OCI-LY3 (cell line): Measurements from ENCODE around the gene CCDC183.

Source experiments
- H2AFZ ChIP-seq: fragments of 200-600, 300-600 bp; shearing (Covaris generic); 2 replicates; pipeline ENCODE4 v1.6.0; 2014; ENCODE audit warnings: antibody characterized with exemption, low read depth, low read length
- H3K27ac ChIP-seq: fragments of 200-600, 300-600 bp; sonication (generic); 2 replicates; pipeline ENCODE4 v1.5.1; 2014; ENCODE audit warnings: mild to moderate bottlenecking, low read length, moderate library complexity, mixed read lengths
- H3K27me3 ChIP-seq: fragments of 200-600, 300-600 bp; sonication (generic); 2 replicates; pipeline ENCODE4 v1.6.1; 2014; ENCODE audit warnings: low read depth, low read length, mixed read lengths
- H3K36me3 ChIP-seq: fragments of 200-600, 300-600 bp; sonication (generic); replicated peaks from 2 replicates; pipeline ENCODE3; 2014; ENCODE audit warnings: low read depth, low read length, mixed read lengths
- H3K4me1 ChIP-seq: fragments of 300-600, 200-600 bp; sonication (generic); 2 replicates; pipeline ENCODE4 v1.6.1; 2014; ENCODE audit warnings: low read length, mixed read lengths
- H3K4me2 ChIP-seq: fragments of 200-600, 300-600 bp; sonication (generic); 2 replicates; pipeline ENCODE4 v1.6.1; 2014; ENCODE audit warnings: low read length, mixed read lengths
- H3K4me3 ChIP-seq: fragments of 300-600, 200-600 bp; sonication (generic); 2 replicates; pipeline ENCODE4 v1.5.1; 2014; ENCODE audit warnings: antibody characterized with exemption, mild to moderate bottlenecking, low read length, moderate library complexity
- H3K79me2 ChIP-seq: fragments of 300-600, 200-600 bp; shearing (Covaris generic); 2 replicates; pipeline ENCODE4 v1.6.1; 2014; ENCODE audit warnings: mild to moderate bottlenecking, low read length, mixed read lengths
- H3K9ac ChIP-seq: fragments of 300-600, 200-600 bp; shearing (Covaris generic); 2 replicates; pipeline ENCODE4 v1.6.0; 2014; ENCODE audit warnings: mild to moderate bottlenecking, low read length, moderate library complexity
- H3K9me3 ChIP-seq: fragments of 200-600, 300-600 bp; shearing (Covaris generic); 2 replicates; pipeline ENCODE4 v1.6.1; 2014; ENCODE audit warnings: low read length, mixed read lengths; ENCODE audit not compliant: insufficient read depth
- H4K20me1 ChIP-seq: fragments of 200-600, 300-600 bp; sonication (generic); 2 replicates; pipeline ENCODE4 v1.6.1; 2016; ENCODE audit warnings: low read length, mixed read lengths; ENCODE audit not compliant: insufficient read depth
- EZH2phosphoT487 ChIP-seq: fragments of 200-600 bp; shearing (Covaris generic); IDR thresholded peaks from 2 replicates; pipeline ENCODE4 v1.6.1; 2018; ENCODE audit warnings: antibody characterized with exemption, mixed run types, low read depth
- TF ChIP-seq, protein P1 (sequence below): fragments of 200-600, 300-600 bp; sonication (generic); IDR thresholded peaks from 2 replicates; pipeline ENCODE4 v1.5.1; 2014; ENCODE audit warnings: antibody characterized with exemption, low read length, low read depth

CCDC183 gene

DNA sequence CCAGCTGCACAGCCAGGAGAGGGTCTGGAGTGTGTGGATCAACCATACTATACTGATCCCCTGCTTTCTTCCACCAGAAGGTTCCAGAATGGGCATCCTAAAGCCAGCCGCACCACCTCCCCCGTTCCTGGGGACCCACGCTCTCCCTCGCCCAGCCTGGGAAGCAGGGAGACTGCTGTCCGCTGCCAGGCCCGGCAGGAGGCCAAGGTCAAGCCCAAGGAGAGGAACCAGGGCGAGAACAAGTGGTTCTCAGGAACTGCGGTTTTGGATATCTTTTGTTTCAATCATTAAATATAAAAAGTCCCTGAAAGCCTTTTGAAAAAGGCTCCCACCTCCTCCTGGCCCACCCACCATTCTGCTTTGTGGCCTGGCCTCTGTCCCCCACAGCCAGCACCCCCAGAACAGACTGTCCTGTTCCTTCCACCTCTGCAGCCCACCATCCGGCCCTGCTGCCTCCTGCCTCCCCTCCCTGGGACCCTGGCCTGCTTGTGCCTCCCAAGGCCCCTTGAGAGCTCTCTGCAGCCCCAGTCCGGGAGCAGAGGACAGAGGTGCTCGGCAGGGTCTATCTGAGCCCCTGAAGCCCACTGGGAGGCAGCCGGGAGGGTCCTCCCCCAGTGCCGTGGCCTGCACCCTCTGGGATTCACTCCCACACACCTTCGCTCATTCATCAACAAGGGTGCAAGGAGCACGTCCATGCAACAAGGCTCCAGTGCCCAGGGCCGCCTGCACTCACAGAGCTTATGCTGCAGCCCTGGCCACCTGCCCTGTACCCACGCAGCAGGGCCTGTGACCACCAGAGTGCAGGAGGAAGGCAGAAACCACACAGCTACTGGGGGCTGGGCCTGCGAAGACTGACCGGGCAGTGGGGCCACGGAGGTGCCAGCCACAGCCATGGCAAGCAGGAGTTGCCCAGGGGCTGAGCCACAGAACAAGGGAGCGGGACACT is 47.2 kb upstream of the CCDC183 start:
- Histone ChIP-seq H3K4me2 (no peak overlapping the region), H3K9ac (no peak overlapping the region), H3K9me3 (peaks cover 16% of the 10 kb centered on the region), H3K4me3 (no peak overlapping the region), H3K36me3 (no peaks in the 10 kb centered on the region), H4K20me1 (no peaks in the 10 kb centered on the region), H3K27me3 (peaks cover 9% of the 10 kb centered on the region), H3K79me2 (no peaks in the 10 kb centered on the region), H3K4me1 (no peaks in the 10 kb centered on the region), H3K27ac (no peak overlapping the region), H2AFZ (no peak overlapping the region)
- TF ChIP-seq EZH2phosphoT487 = no peak
- TF ChIP-seq, protein P1, sequence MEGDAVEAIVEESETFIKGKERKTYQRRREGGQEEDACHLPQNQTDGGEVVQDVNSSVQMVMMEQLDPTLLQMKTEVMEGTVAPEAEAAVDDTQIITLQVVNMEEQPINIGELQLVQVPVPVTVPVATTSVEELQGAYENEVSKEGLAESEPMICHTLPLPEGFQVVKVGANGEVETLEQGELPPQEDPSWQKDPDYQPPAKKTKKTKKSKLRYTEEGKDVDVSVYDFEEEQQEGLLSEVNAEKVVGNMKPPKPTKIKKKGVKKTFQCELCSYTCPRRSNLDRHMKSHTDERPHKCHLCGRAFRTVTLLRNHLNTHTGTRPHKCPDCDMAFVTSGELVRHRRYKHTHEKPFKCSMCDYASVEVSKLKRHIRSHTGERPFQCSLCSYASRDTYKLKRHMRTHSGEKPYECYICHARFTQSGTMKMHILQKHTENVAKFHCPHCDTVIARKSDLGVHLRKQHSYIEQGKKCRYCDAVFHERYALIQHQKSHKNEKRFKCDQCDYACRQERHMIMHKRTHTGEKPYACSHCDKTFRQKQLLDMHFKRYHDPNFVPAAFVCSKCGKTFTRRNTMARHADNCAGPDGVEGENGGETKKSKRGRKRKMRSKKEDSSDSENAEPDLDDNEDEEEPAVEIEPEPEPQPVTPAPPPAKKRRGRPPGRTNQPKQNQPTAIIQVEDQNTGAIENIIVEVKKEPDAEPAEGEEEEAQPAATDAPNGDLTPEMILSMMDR = no peak

DNA sequence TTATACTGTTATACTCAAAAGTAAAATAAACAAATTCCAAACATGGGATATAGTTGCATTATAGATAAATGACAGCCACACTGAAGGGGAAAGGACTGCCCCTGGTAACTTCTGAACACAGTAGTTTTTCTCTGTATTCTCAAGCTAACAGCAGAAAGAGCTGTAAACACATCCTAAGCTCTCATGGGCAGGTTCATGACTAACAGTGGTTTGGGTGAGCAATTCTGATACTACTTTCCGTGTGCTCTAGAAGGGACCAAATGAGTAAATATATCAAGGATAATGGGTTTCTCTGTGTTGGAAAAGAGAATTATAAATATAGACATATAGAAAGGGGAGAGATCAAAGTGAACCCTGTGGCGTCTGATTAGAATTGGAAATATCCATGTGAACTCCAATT is 45.6 kb upstream of the CCDC183 start:
- Histone ChIP-seq H2AFZ (no peak overlapping the region), H3K36me3 (no peaks in the 10 kb centered on the region), H3K9ac (no peak overlapping the region), H4K20me1 (no peaks in the 10 kb centered on the region), H3K27me3 (peaks cover 9% of the 10 kb centered on the region), H3K4me1 (no peaks in the 10 kb centered on the region), H3K4me3 (no peak overlapping the region), H3K79me2 (no peaks in the 10 kb centered on the region), H3K9me3 (peaks cover 16% of the 10 kb centered on the region), H3K27ac (no peak overlapping the region), H3K4me2 (no peak overlapping the region)
- no peak for TF ChIP-seq EZH2phosphoT487
- TF ChIP-seq, protein P1 = no peak

DNA sequence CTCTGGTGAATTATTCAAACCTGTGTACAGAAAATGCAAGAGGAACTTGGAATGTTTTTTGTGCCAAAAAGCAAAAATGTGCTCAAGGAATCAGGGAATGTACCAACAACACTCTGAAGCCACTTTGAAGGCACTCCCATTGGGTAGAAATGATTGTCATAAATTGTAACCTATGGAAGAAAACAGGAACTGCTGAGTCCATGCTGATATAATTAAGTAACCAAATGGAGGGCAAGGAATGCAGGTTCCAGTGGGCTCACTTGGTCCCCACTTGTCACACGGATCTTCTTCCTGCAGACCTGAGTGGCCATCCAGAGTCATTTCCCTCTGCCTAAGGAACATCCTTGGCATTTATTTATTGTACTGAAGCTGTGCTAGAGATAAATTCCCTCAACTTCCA is 44.9 kb upstream of the CCDC183 start:
- H2AFZ ChIP-seq = no peak overlapping the region
- H3K4me2 ChIP-seq = no peak overlapping the region
- H3K27ac ChIP-seq = no peak overlapping the region
- no peaks in the 10 kb centered on the region for H3K36me3 ChIP-seq
- H3K27me3 ChIP-seq = peaks cover 9% of the 10 kb centered on the region
- peaks cover 16% of the 10 kb centered on the region for H3K9me3 ChIP-seq
- TF ChIP-seq, protein P1 = no peak
- TF ChIP-seq EZH2phosphoT487 = no peak
- H3K4me3 ChIP-seq = no peak overlapping the region
- H3K9ac ChIP-seq = no peak overlapping the region
- no peaks in the 10 kb centered on the region for H3K4me1 ChIP-seq
- H3K79me2 ChIP-seq = no peaks in the 10 kb centered on the region
- H4K20me1 ChIP-seq = no peaks in the 10 kb centered on the region

DNA sequence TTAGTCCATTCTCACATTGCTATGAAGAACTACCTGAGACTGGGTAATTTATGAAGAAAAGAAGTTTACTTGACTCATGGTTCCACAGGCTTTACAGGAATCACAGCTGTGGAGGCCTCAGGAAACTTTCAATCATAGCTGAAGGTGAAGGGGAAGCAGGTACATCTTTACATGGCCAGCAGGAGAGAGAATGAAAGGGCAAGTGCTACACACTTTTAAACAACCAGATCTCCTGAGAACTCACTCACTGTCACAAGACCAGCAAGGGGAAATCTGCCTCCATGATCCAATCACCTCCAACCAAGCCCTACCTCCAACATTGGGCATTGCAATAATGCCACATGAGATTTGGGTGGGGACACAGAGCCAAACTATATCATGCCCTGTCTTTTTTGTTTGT is 44.3 kb upstream of the CCDC183 start:
- Histone ChIP-seq H4K20me1 (no peaks in the 10 kb centered on the region), H3K27me3 (peaks cover 9% of the 10 kb centered on the region), H3K4me2 (no peak overlapping the region), H3K9me3 (peaks cover 16% of the 10 kb centered on the region), H2AFZ (no peak overlapping the region), H3K27ac (no peak overlapping the region), H3K4me1 (no peaks in the 10 kb centered on the region), H3K79me2 (no peaks in the 10 kb centered on the region), H3K4me3 (no peak overlapping the region), H3K9ac (no peak overlapping the region), H3K36me3 (no peaks in the 10 kb centered on the region)
- TF ChIP-seq EZH2phosphoT487 = no peak
- TF ChIP-seq, protein P1 = no peak
